Measurements from ENCODE around the gene MFSD12.
A peak's percentile ranks its signal among the peaks of the same experiment; 100 is the strongest.

The MFSD12 gene

GRCh38 chr19:3557461-3558248 lies at the start of gene MFSD12:
MFSD12 (minus strand) TSS chr19:3557586; CDS start chr19:3557403, 183 bp downstream.
- Histone ChIP-seq H3K9me3 (ENCODE audit: insufficient read depth, low read depth, low read length) (no peaks in the 10 kb centered on the region), H3K4me3 (ENCODE audit: low read length, poor library complexity, severe bottlenecking) (peak within 1 kb of the TSS; percentile 83), H2AFZ (ENCODE audit: low read length) (peak within 1 kb of the TSS; percentile 86), H3F3A (ENCODE audit: low read depth) (no peaks in the 10 kb centered on the region), H3K36me3 (ENCODE audit: insufficient read depth, low read length) (no peaks in the 10 kb centered on the region), H4K20me1 (ENCODE audit: insufficient read depth, low read length, poor library complexity, severe bottlenecking) (peaks cover 10% of the 10 kb centered on the region), H3K9me2 (replicated peaks; ENCODE audit: low read depth, low read length) (no peaks in the 10 kb centered on the region), H3K27me3 (ENCODE audit: insufficient read depth, low read length, poor library complexity, severe bottlenecking) (no peaks in the 10 kb centered on the region), H3K4me2 (ENCODE audit: low read depth, low read length, poor library complexity, severe bottlenecking) (peak within 1 kb of the TSS; percentile 80), H3K4me1 (ENCODE audit: insufficient read depth, low read length, poor library complexity, severe bottlenecking) (peaks cover 29% of the 10 kb centered on the region), H3K9ac (ENCODE audit: low read depth, low read length, poor library complexity, severe bottlenecking) (peak within 1 kb of the TSS; percentile 67), H3K79me2 (ENCODE audit: insufficient read depth, low read length) (peaks cover 30% of the 10 kb centered on the region; the same call in 1 of the 2 replicates)
- no peak for TF ChIP-seq CTCF (conservative IDR thresholded peaks at IDR 0.05; ENCODE audit: low read length)
- TF ChIP-seq EZH2phosphoT487 (IDR thresholded peaks at IDR 0.05; ENCODE audit: borderline replicate concordance) = no peak

GRCh38 chr19:3606690-3607289 lies 49.4 kb upstream of the MFSD12 start, which contains the start of gene TBXA2R:
TBXA2R (minus strand) TSS chr19:3606875; CDS start chr19:3600634, 6,241 bp downstream.
- H3K79me2 ChIP-seq (ENCODE audit: insufficient read depth, low read length) = no peaks in the 10 kb centered on the region
- no peak within 1 kb of the TSS for H3K4me3 ChIP-seq (ENCODE audit: low read length, poor library complexity, severe bottlenecking)
- no peak within 1 kb of the TSS for H3K4me2 ChIP-seq (ENCODE audit: low read depth, low read length, poor library complexity, severe bottlenecking)
- no peaks in the 10 kb centered on the region for H3K27me3 ChIP-seq (ENCODE audit: insufficient read depth, low read length, poor library complexity, severe bottlenecking)
- no peak within 1 kb of the TSS for H3K9ac ChIP-seq (ENCODE audit: low read depth, low read length, poor library complexity, severe bottlenecking)
- peaks cover 7% of the 10 kb centered on the region for H3K4me1 ChIP-seq (ENCODE audit: insufficient read depth, low read length, poor library complexity, severe bottlenecking)
- H2AFZ ChIP-seq (ENCODE audit: low read length) = no peak within 1 kb of the TSS
- no peaks in the 10 kb centered on the region for H3K9me3 ChIP-seq (ENCODE audit: insufficient read depth, low read depth, low read length)
- TF ChIP-seq CTCF (conservative IDR thresholded peaks at IDR 0.05; ENCODE audit: low read length) = no peak
- no peak for TF ChIP-seq EZH2phosphoT487 (IDR thresholded peaks at IDR 0.05; ENCODE audit: borderline replicate concordance)
- H3K36me3 ChIP-seq (ENCODE audit: insufficient read depth, low read length) = peaks cover 4% of the 10 kb centered on the region; the same call in 1 of the 2 replicates
- H3F3A ChIP-seq (ENCODE audit: low read depth) = no peaks in the 10 kb centered on the region
- no peaks in the 10 kb centered on the region for H3K9me2 ChIP-seq (replicated peaks; ENCODE audit: low read depth, low read length)
- no peaks in the 10 kb centered on the region for H4K20me1 ChIP-seq (ENCODE audit: insufficient read depth, low read length, poor library complexity, severe bottlenecking)

- no peaks in the 10 kb centered on the region for H3K27me3 ChIP-seq (ENCODE audit: insufficient read depth, low read length, poor library complexity, severe bottlenecking)
- H3K9me3 ChIP-seq (ENCODE audit: insufficient read depth, low read depth, low read length) = no peaks in the 10 kb centered on the region
- no peaks in the 10 kb centered on the region for H3K36me3 ChIP-seq (ENCODE audit: insufficient read depth, low read length)
- no peak overlapping the region for H2AFZ ChIP-seq (ENCODE audit: low read length)
- H3K4me1 ChIP-seq (ENCODE audit: insufficient read depth, low read length, poor library complexity, severe bottlenecking) = peaks cover 7% of the 10 kb centered on the region
- no peaks in the 10 kb centered on the region for H4K20me1 ChIP-seq (ENCODE audit: insufficient read depth, low read length, poor library complexity, severe bottlenecking)
- no peak overlapping the region for H3K9ac ChIP-seq (ENCODE audit: low read depth, low read length, poor library complexity, severe bottlenecking)
- H3K9me2 ChIP-seq (replicated peaks; ENCODE audit: low read depth, low read length) = no peaks in the 10 kb centered on the region
- H3K4me3 ChIP-seq (ENCODE audit: low read length, poor library complexity, severe bottlenecking) = no peak overlapping the region
- no peak for TF ChIP-seq CTCF (conservative IDR thresholded peaks at IDR 0.05; ENCODE audit: low read length)
- no peak for TF ChIP-seq EZH2phosphoT487 (IDR thresholded peaks at IDR 0.05; ENCODE audit: borderline replicate concordance)
- no peaks in the 10 kb centered on the region for H3F3A ChIP-seq (ENCODE audit: low read depth)
- no peaks in the 10 kb centered on the region for H3K79me2 ChIP-seq (ENCODE audit: insufficient read depth, low read length)
- H3K4me2 ChIP-seq (ENCODE audit: low read depth, low read length, poor library complexity, severe bottlenecking) = no peak overlapping the region
These were observed 48.8 kb upstream of the MFSD12 start for GRCh38 chr19:3606174-3606689.

All from Loucy (cell line).